Activated CD4-positive, alpha-beta T cell treated with anti-CD3 and anti-CD28 coated beads for 36 hours (primary cell): Measurements from ENCODE around the gene HPRT1. TPM values are rescaled to one million over a fixed set of nuclear protein-coding genes. Genes with fewer than 3 reads are reported as not detected.

Experiments
- ATAC-seq: fragments of 200-7000 bp; cut with Tn5 transposase; one replicate; pipeline ENCODE4 v1.10.0; 2021; ENCODE audit warnings: mild to moderate bottlenecking, moderate library complexity
- CTCF ChIA-PET: fragments of 350-600 bp; sonication (Branson Sonifier 250); formaldehyde crosslinking; loops from one replicate; lab custom pipeline; 2021; ENCODE audit warnings: antibody characterized with exemption; lab: Charles Lee
- POLR2A ChIA-PET: fragments of 350-600 bp; sonication (Branson Sonifier 250); formaldehyde crosslinking; loops from one replicate; lab custom pipeline; 2021; ENCODE audit warnings: antibody characterized with exemption, inconsistent platforms; lab: Charles Lee
- DNase-seq: peaks from one replicate; pipeline ENCODE4 v3.0.0-alpha.2; 2020
- H3K27ac Mint-ChIP-seq: one replicate; pipeline ENCODE4 v1.8.0; 2021; ENCODE audit warnings: mixed read lengths
- H3K27me3 Mint-ChIP-seq: one replicate; pipeline ENCODE4 v1.8.0; 2021; ENCODE audit warnings: mixed read lengths
- H3K36me3 Mint-ChIP-seq: one replicate; pipeline ENCODE4 v1.8.0; 2021; ENCODE audit warnings: low read depth, mixed read lengths
- H3K4me1 Mint-ChIP-seq: one replicate; pipeline ENCODE4 v1.8.0; 2021; ENCODE audit warnings: mixed read lengths
- H3K4me3 Mint-ChIP-seq: one replicate; pipeline ENCODE4 v1.8.0; 2021; ENCODE audit warnings: mild to moderate bottlenecking, moderate library complexity, mixed read lengths
- H3K9me3 Mint-ChIP-seq: one replicate; pipeline ENCODE4 v1.8.0; 2021; ENCODE audit warnings: low read depth, mixed read lengths
- intact Hi-C, 2 experiments: fragments of 100-400 bp; cut with DNase I in 1 of 2; cut with micrococcal nuclease in 1 of 2; formaldehyde crosslinking; loops; one replicate each; pipeline versions ENCODE4 v1.14.2 to v1.15.1; 2022 to 2024; cut with DNase I, micrococcal nuclease
- total RNA-seq, 2 experiments: library from RNA; stranded (reverse); gene quantifications; one replicate each; pipeline ENCODE4 v1.2.3, GENCODE V29; 2021

The HPRT1 gene
- total RNA-seq, result 100 to 1,000 TPM in 1 of 2 experiments, 10 to 100 TPM in 1; 78.0 to 126 TPM

- Mint-ChIP-seq H3K36me3 (peaks cover 4% of the 10 kb centered on the region), H3K27me3 (no peaks in the 10 kb centered on the region), H3K9me3 (no peaks in the 10 kb centered on the region), H3K27ac (peak within 1 kb of the TSS; percentile 87), H3K4me1 (peaks cover 8% of the 10 kb centered on the region), H3K4me3 (peak within 1 kb of the TSS; percentile 86)
- DNase-seq (peak; percentile 87), ATAC-seq (peak; percentile 95)
- ChIA-PET CTCF (no interaction called here), POLR2A (no interaction called here)
- intact Hi-C loops, result loop anchor here in 1 of 2 experiments (2.0 to 5.0 kb wide), 2 partner anchors 85 to 288 kb away; no protein-coding TSS in a partner anchor
Measured at GRCh38 chrX:134460005-134460861, at the start of gene HPRT1. Gene HPRT1 (plus strand): TSS chrX:134460165. CDS start chrX:134460312, 147 bp downstream.

GRCh38 chrX:134416087-134416486 lies 43.9 kb upstream of the HPRT1 start:
- no peak for DNase-seq
- Mint-ChIP-seq H3K4me3 (no peak overlapping the region), H3K9me3 (no peaks in the 10 kb centered on the region), H3K36me3 (peaks cover 16% of the 10 kb centered on the region), H3K4me1 (no peaks in the 10 kb centered on the region), H3K27ac (no peak overlapping the region), H3K27me3 (no peaks in the 10 kb centered on the region)
- intact Hi-C loops, result no loop called here
- no peak for ATAC-seq
- CTCF ChIA-PET, result no interaction called here
- POLR2A ChIA-PET, result no interaction called here

- H3K27ac Mint-ChIP-seq, result no peak overlapping the region
- no peak overlapping the region for H3K4me3 Mint-ChIP-seq
- POLR2A ChIA-PET, result no interaction called here
- no peak for DNase-seq
- H3K36me3 Mint-ChIP-seq, result peaks cover 17% of the 10 kb centered on the region
- no peaks in the 10 kb centered on the region for H3K9me3 Mint-ChIP-seq
- H3K27me3 Mint-ChIP-seq, result no peaks in the 10 kb centered on the region
- CTCF ChIA-PET, result interaction anchor here (0.7 kb wide), 1 partner anchor 9 kb away, joined by 3 read pairs; no protein-coding TSS in a partner anchor
- intact Hi-C loops, result no loop called here
- H3K4me1 Mint-ChIP-seq, result no peaks in the 10 kb centered on the region
- no peak for ATAC-seq
Measured at GRCh38 chrX:134418317-134419113, 41.5 kb upstream of the HPRT1 start.

GRCh38 chrX:134419784-134420183 lies 40.2 kb upstream of the HPRT1 start:
- Mint-ChIP-seq H3K27me3 (no peaks in the 10 kb centered on the region), H3K4me1 (no peaks in the 10 kb centered on the region), H3K9me3 (no peaks in the 10 kb centered on the region), H3K4me3 (no peak overlapping the region), H3K36me3 (peaks cover 15% of the 10 kb centered on the region), H3K27ac (no peak overlapping the region)
- intact Hi-C loops, result no loop called here
- ChIA-PET POLR2A (no interaction called here), CTCF (no interaction called here)
- DNase-seq (no peak), ATAC-seq (no peak)

GRCh38 chrX:134423606-134424005 lies 36.4 kb upstream of the HPRT1 start:
- Mint-ChIP-seq H3K4me3 (no peak overlapping the region), H3K36me3 (peaks cover 8% of the 10 kb centered on the region), H3K27me3 (no peaks in the 10 kb centered on the region), H3K9me3 (no peaks in the 10 kb centered on the region), H3K27ac (no peak overlapping the region), H3K4me1 (no peaks in the 10 kb centered on the region)
- ATAC-seq, result no peak
- ChIA-PET POLR2A (no interaction called here), CTCF (no interaction called here)
- intact Hi-C loops, result no loop called here
- DNase-seq, result no peak

GRCh38 chrX:134426281-134426680 lies 33.7 kb upstream of the HPRT1 start:
- no peaks in the 10 kb centered on the region for H3K9me3 Mint-ChIP-seq
- no peak for ATAC-seq
- H3K4me1 Mint-ChIP-seq, result peaks cover 4% of the 10 kb centered on the region
- no peaks in the 10 kb centered on the region for H3K27me3 Mint-ChIP-seq
- CTCF ChIA-PET, result no interaction called here
- intact Hi-C loops, result no loop called here
- POLR2A ChIA-PET, result interaction anchor here (0.6 kb wide), 1 partner anchor 46 kb away, joined by 3 read pairs; no protein-coding TSS in a partner anchor
- H3K4me3 Mint-ChIP-seq, result no peak overlapping the region
- DNase-seq, result no peak
- H3K27ac Mint-ChIP-seq, result no peak overlapping the region
- peaks cover 16% of the 10 kb centered on the region for H3K36me3 Mint-ChIP-seq

GRCh38 chrX:134431894-134432293 lies 28.1 kb upstream of the HPRT1 start:
- POLR2A ChIA-PET, result no interaction called here

GRCh38 chrX:134435894-134436293 lies 24.1 kb upstream of the HPRT1 start:
- Mint-ChIP-seq H3K4me1 (peaks cover 5% of the 10 kb centered on the region), H3K27ac (no peak overlapping the region), H3K9me3 (no peaks in the 10 kb centered on the region), H3K4me3 (no peak overlapping the region), H3K27me3 (no peaks in the 10 kb centered on the region), H3K36me3 (peaks cover 18% of the 10 kb centered on the region)
- DNase-seq (no peak), ATAC-seq (no peak)
- POLR2A ChIA-PET, result no interaction called here
- intact Hi-C loops, result no loop called here
- CTCF ChIA-PET, result no interaction called here

More at GRCh38 chrX:134431894-134432293, 28.1 kb upstream of the HPRT1 start:
- Mint-ChIP-seq H3K36me3 (peaks cover 25% of the 10 kb centered on the region), H3K4me3 (no peak overlapping the region), H3K9me3 (no peaks in the 10 kb centered on the region), H3K27me3 (no peaks in the 10 kb centered on the region), H3K27ac (no peak overlapping the region), H3K4me1 (peaks cover 8% of the 10 kb centered on the region)
- DNase-seq, result peak; percentile 9
- intact Hi-C loops, result no loop called here
- CTCF ChIA-PET, result interaction anchor here (0.9 kb wide), 1 partner anchor 44 kb away, joined by 4 read pairs; no protein-coding TSS in a partner anchor
- peak; percentile 83 for ATAC-seq

- H3K36me3 Mint-ChIP-seq, result peaks cover 5% of the 10 kb centered on the region
- no peak overlapping the region for H3K27ac Mint-ChIP-seq
- intact Hi-C loops, result no loop called here
- H3K4me3 Mint-ChIP-seq, result no peak overlapping the region
- POLR2A ChIA-PET, result no interaction called here
- CTCF ChIA-PET, result no interaction called here
- no peak for DNase-seq
- H3K4me1 Mint-ChIP-seq, result peaks cover 8% of the 10 kb centered on the region
- no peaks in the 10 kb centered on the region for H3K9me3 Mint-ChIP-seq
- H3K27me3 Mint-ChIP-seq, result no peaks in the 10 kb centered on the region
- peak; percentile 53 for ATAC-seq
Measured at GRCh38 chrX:134443020-134443419, 16.9 kb upstream of the HPRT1 start.

- Mint-ChIP-seq H3K9me3 (no peaks in the 10 kb centered on the region), H3K36me3 (peaks cover 4% of the 10 kb centered on the region), H3K27ac (no peak overlapping the region), H3K27me3 (no peaks in the 10 kb centered on the region), H3K4me3 (no peak overlapping the region), H3K4me1 (peaks cover 8% of the 10 kb centered on the region)
- no peak for ATAC-seq
- intact Hi-C loops, result no loop called here
- ChIA-PET POLR2A (no interaction called here), CTCF (no interaction called here)
- no peak for DNase-seq
Measured at GRCh38 chrX:134443461-134443860, 16.5 kb upstream of the HPRT1 start.

- no peak overlapping the region for H3K27ac Mint-ChIP-seq
- DNase-seq (no peak), ATAC-seq (peak; percentile 33)
- no peaks in the 10 kb centered on the region for H3K9me3 Mint-ChIP-seq
- ChIA-PET POLR2A (no interaction called here), CTCF (interaction anchor here (0.6 to 0.8 kb wide), 2 partner anchors 62 to 1579 kb away, joined by 3 to 4 read pairs; no protein-coding TSS in a partner anchor)
- H3K4me3 Mint-ChIP-seq, result no peak overlapping the region
- intact Hi-C loops, result no loop called here
- no peaks in the 10 kb centered on the region for H3K27me3 Mint-ChIP-seq
- H3K4me1 Mint-ChIP-seq, result peaks cover 8% of the 10 kb centered on the region
- H3K36me3 Mint-ChIP-seq, result peaks cover under 1% of the 10 kb centered on the region
Measured at GRCh38 chrX:134444681-134445080, 15.3 kb upstream of the HPRT1 start.
